HT-29 (cell line): ENCODE results near the gene SAYSD1. TPM values are rescaled to one million over a fixed set of nuclear protein-coding genes. Genes with fewer than 3 reads are reported as not detected.

Experiments used
- DNase-seq: peaks from one replicate; pipeline ENCODE4 v3.0.0-alpha.2; 2015; ENCODE audit warnings: low spot score
- total RNA-seq: library from RNA; depleted of rRNA; stranded (reverse); fragments of >200 nt; shearing (Covaris generic); gene quantifications from 2 replicates; pipeline ENCODE4 v1.2.3, GENCODE V29; 2014; rRNA removed

SAYSD1 gene
- total RNA-seq, 1 experiment from 2014 or later, result 11.2 TPM

- no peak for DNase-seq
Measured at GRCh38 chr6:39058471-39059147, 56.4 kb downstream of the SAYSD1 start.

- DNase-seq, result no peak
Measured at GRCh38 chr6:39057251-39058155, 57.5 kb downstream of the SAYSD1 start.

GRCh38 chr6:39056681-39057080, 58.3 kb downstream of the SAYSD1 start:
- DNase-seq, result no peak

- DNase-seq, result no peak
Measured at GRCh38 chr6:39056191-39056590, 58.8 kb downstream of the SAYSD1 start.

GRCh38 chr6:39055661-39056060, 59.3 kb downstream of the SAYSD1 start:
- DNase-seq, result no peak

- no peak for DNase-seq
Measured at GRCh38 chr6:39054577-39055142, 60.3 kb downstream of the SAYSD1 start.

Other genes starting within 250 kb of the SAYSD1 start
- gene GLP1R, start 66.4 kb downstream of the SAYSD1 start, total RNA-seq, result not detected in 2 replicates
- gene KCNK5, start 114.3 kb upstream of the SAYSD1 start, total RNA-seq, result 31.8 and 35.3 TPM in 2 replicates
- gene KCNK17, start 199.2 kb upstream of the SAYSD1 start, total RNA-seq, result 0.13 TPM in 1 of 2 replicates, not detected in the other
- not detected in 2 replicates for gene KCNK16, start 207.5 kb upstream of the SAYSD1 start, total RNA-seq